Liver (tissue), 9 donors: Measurements from ENCODE around the gene CHORDC1. TPM values are rescaled to one million over a fixed set of nuclear protein-coding genes. Genes with fewer than 3 reads are reported as not detected.

Experiments
- DNase-seq: peaks from one replicate; pipeline ENCODE4 v3.0.0-alpha.2; 2017; ENCODE audit warnings: low spot score
- H3K27ac ChIP-seq, 2 donors: one replicate each; pipeline ENCODE4 v1.7.0; 2013; ENCODE audit warnings: inconsistent platforms in 2 of 2, low read length in 2 of 2, control low read depth in 1 of 2, low read depth in 1 of 2, mild to moderate bottlenecking in 1 of 2
- H3K27me3 ChIP-seq, 4 donors: one replicate each; pipeline versions ENCODE4 v1.6.1 to v1.7.0; 2013; ENCODE audit warnings: low read length in 3 of 4, inconsistent platforms in 1 of 4, mild to moderate bottlenecking in 1 of 4, moderate library complexity in 1 of 4; ENCODE audit not compliant: control insufficient read depth in 4 of 4, insufficient read depth in 4 of 4
- H3K36me3 ChIP-seq, 4 donors: one replicate each; pipeline versions ENCODE4 v1.6.1 to v1.7.0; 2013; ENCODE audit warnings: low read length in 3 of 4, mild to moderate bottlenecking in 3 of 4, low read depth in 1 of 4, moderate library complexity in 1 of 4; ENCODE audit not compliant: control insufficient read depth in 4 of 4, insufficient read depth in 3 of 4
- H3K4me1 ChIP-seq, 4 donors: one replicate each; pipeline versions ENCODE4 v1.6.1 to v1.7.0; 2013; ENCODE audit warnings: low read length in 3 of 4, mild to moderate bottlenecking in 3 of 4, moderate library complexity in 1 of 4; ENCODE audit not compliant: control insufficient read depth in 4 of 4, insufficient read depth in 4 of 4
- H3K4me3 ChIP-seq, 3 donors: one replicate each; pipeline versions ENCODE4 v1.6.1 to v1.7.0; 2013; ENCODE audit warnings: low read length in 3 of 3, control low read depth in 1 of 3, low read depth in 1 of 3, mild to moderate bottlenecking in 1 of 3
- H3K9ac ChIP-seq, 2 donors: one replicate each; pipeline ENCODE4 v1.7.0; 2013; ENCODE audit warnings: low read length in 2 of 2, mild to moderate bottlenecking in 2 of 2, moderate library complexity in 2 of 2, control low read depth in 1 of 2, low read depth in 1 of 2
- H3K9me3 ChIP-seq, 4 donors: one replicate each; pipeline versions ENCODE4 v1.6.1 to v1.7.0; 2013; ENCODE audit warnings: low read length in 3 of 4; ENCODE audit not compliant: control insufficient read depth in 4 of 4
- EGR1 ChIP-seq, 2 donors: IDR thresholded peaks; 2 replicates each; pipeline ENCODE4 v1.6.1; 2016 to 2018; ENCODE audit warnings: antibody characterized with exemption in 2 of 2, low read depth in 2 of 2
- FOXA1 ChIP-seq: IDR thresholded peaks from 2 replicates; pipeline ENCODE4 v1.6.1; 2016; ENCODE audit warnings: antibody characterized with exemption
- FOXA2 ChIP-seq: IDR thresholded peaks from 2 replicates; pipeline ENCODE4 v1.6.1; 2016; ENCODE audit warnings: antibody characterized with exemption
- GABPA ChIP-seq, 2 donors: IDR thresholded peaks in 1 of 2; conservative IDR thresholded peaks in 1 of 2; 2 replicates each; pipeline ENCODE4 v1.6.1; 2016; ENCODE audit warnings: antibody characterized with exemption in 2 of 2, mild to moderate bottlenecking in 1 of 2, moderate library complexity in 1 of 2
- HNF4A ChIP-seq, 2 donors: conservative IDR thresholded peaks; 2 replicates each; pipeline ENCODE4 v1.6.1; 2016; ENCODE audit warnings: antibody characterized with exemption in 2 of 2, mild to moderate bottlenecking in 2 of 2
- HNF4G ChIP-seq: IDR thresholded peaks from 2 replicates; pipeline ENCODE4 v1.6.1; 2016; ENCODE audit warnings: antibody characterized with exemption
- JUND ChIP-seq, 2 donors: IDR thresholded peaks; 2 replicates each; pipeline ENCODE4 v1.6.1; 2016; ENCODE audit warnings: antibody characterized with exemption in 2 of 2
- NR2F2 ChIP-seq: IDR thresholded peaks from 2 replicates; pipeline ENCODE4 v1.6.1; 2016; ENCODE audit warnings: antibody characterized with exemption
- RAD21 ChIP-seq, 2 donors: IDR thresholded peaks; 2 replicates each; pipeline ENCODE4 v1.6.1; 2016; ENCODE audit warnings: antibody characterized with exemption in 2 of 2, mild to moderate bottlenecking in 2 of 2
- RXRA ChIP-seq, 2 donors: IDR thresholded peaks; 2 replicates each; pipeline ENCODE4 v1.6.1; 2017 to 2018; ENCODE audit warnings: antibody characterized with exemption in 2 of 2, mild to moderate bottlenecking in 1 of 2
- SP1 ChIP-seq: IDR thresholded peaks from 2 replicates; pipeline ENCODE4 v1.6.1; 2018; ENCODE audit warnings: antibody characterized with exemption, mild to moderate bottlenecking
- TAF1 ChIP-seq: conservative IDR thresholded peaks from 2 replicates; pipeline ENCODE4 v1.6.1; 2016; ENCODE audit warnings: antibody characterized with exemption, mild to moderate bottlenecking
- YY1 ChIP-seq: IDR thresholded peaks from 2 replicates; pipeline ENCODE4 v1.6.1; 2016; ENCODE audit warnings: antibody characterized with exemption, mild to moderate bottlenecking
- WGBS: extraction: QIAGEN DNeasy Blood & Tissue Kit; methylation state at CpG from one replicate; pipeline ENCODE4 v1.1.7; 2013; 5-methylcytosine and 5-hydroxymethylcytosine counted together
- polyA plus RNA-seq, 2 donors: library from polyadenylated mRNA; stranded (reverse) in 1 of 2; unstranded in 1 of 2; fragments of 200-250 nt in 1 of 2; fragments of >200 nt in 1 of 2; fragmentation: Nextera tagmentation in 1 of 2; extraction: Ambion mirVana in 1 of 2; gene quantifications; one replicate each; pipeline versions ENCODE4 v1.2.1 to v1.2.3, GENCODE V29; 2013 to 2015
- total RNA-seq, 2 donors: library from RNA; depleted of rRNA; stranded (reverse); fragments of >200 nt; gene quantifications; one replicate each; pipeline ENCODE4 v1.2.3, GENCODE V29; 2014
- TF ChIP-seq, protein P1 (sequence below): fragments of 150-350 bp; IDR thresholded peaks from 2 replicates; pipeline ENCODE4 v1.5.1; 2017; ENCODE audit warnings: improper control_type of control experiment, low read depth, low read length; ENCODE audit not compliant: missing input control
- TF ChIP-seq, protein P2 (sequence below): IDR thresholded peaks from 2 replicates; pipeline ENCODE4 v1.6.1; 2016; ENCODE audit warnings: antibody characterized with exemption, mild to moderate bottlenecking
- TF ChIP-seq, protein P3 (sequence below): IDR thresholded peaks from 2 replicates; pipeline ENCODE4 v1.6.1; 2016; ENCODE audit warnings: antibody characterized with exemption
- TF ChIP-seq, protein P4 (sequence below): IDR thresholded peaks from 2 replicates; pipeline ENCODE4 v1.6.1; 2016; ENCODE audit warnings: antibody characterized with exemption
- TF ChIP-seq, protein P5 (sequence below): IDR thresholded peaks from 2 replicates; pipeline ENCODE4 v1.6.1; 2016; ENCODE audit warnings: antibody characterized with exemption
- donor health status: healthy.
- donor health status: healthy.
- donor health status: healthy.
- donor health status: healthy.
- donor health status: healthy.

CHORDC1 gene
- total and polyA plus RNA-seq, 4 donors = 9.4 to 39.5 (median 16.7) TPM

DNA sequence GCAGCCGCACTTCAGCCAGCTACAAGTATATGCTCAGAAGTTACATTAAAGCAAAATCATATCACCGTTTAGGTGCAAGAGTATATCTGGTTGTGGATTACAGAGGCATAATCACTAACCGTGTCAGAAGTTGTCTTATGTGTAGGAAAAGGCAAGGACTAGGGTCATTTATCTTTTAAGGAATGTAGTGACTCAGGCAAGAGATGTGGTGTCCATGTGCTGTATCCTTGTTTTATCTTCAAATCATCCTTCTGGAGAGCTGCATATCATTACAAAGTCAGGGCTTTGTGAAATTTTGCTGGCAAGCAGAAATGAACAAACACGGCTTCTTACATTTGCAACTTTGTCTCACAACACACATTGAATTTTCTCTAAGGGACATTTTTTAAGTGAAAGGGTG, 12.7 kb upstream of the CHORDC1 start:
- Histone ChIP-seq H3K27me3 (peaks cover 0 to 4% (median 0%) of the 10 kb centered on the region in 4 donors), H3K9me3 (no peaks in the 10 kb centered on the region), H3K4me3 (no peak overlapping the region), H3K27ac (no peak overlapping the region), H3K36me3 (no peaks in the 10 kb centered on the region), H3K9ac (no peak overlapping the region), H3K4me1 (no peaks in the 10 kb centered on the region)
- no peak for DNase-seq
- 85% methylated on average over 4 of the region's 4 CpGs for WGBS
- TF ChIP-seq FOXA1 (no peak), YY1 (no peak), JUND (IDR thresholded peaks at IDR 0.05) (no peak), HNF4A (conservative IDR thresholded peaks at IDR 0.05) (no peak), GABPA (IDR thresholded peaks at IDR 0.05 in 1 of 2, conservative IDR thresholded peaks at IDR 0.05 in 1 of 2) (no peak), EGR1 (IDR thresholded peaks at IDR 0.05; ENCODE audit: low read depth in 2 of 2) (no peak), RXRA (IDR thresholded peaks at IDR 0.05) (no peak), SP1 (no peak), HNF4G (no peak), NR2F2 (no peak), FOXA2 (no peak), RAD21 (IDR thresholded peaks at IDR 0.05) (no peak), TAF1 (no peak)
- TF ChIP-seq, protein P1, sequence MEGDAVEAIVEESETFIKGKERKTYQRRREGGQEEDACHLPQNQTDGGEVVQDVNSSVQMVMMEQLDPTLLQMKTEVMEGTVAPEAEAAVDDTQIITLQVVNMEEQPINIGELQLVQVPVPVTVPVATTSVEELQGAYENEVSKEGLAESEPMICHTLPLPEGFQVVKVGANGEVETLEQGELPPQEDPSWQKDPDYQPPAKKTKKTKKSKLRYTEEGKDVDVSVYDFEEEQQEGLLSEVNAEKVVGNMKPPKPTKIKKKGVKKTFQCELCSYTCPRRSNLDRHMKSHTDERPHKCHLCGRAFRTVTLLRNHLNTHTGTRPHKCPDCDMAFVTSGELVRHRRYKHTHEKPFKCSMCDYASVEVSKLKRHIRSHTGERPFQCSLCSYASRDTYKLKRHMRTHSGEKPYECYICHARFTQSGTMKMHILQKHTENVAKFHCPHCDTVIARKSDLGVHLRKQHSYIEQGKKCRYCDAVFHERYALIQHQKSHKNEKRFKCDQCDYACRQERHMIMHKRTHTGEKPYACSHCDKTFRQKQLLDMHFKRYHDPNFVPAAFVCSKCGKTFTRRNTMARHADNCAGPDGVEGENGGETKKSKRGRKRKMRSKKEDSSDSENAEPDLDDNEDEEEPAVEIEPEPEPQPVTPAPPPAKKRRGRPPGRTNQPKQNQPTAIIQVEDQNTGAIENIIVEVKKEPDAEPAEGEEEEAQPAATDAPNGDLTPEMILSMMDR = no peak
- TF ChIP-seq, protein P2, sequence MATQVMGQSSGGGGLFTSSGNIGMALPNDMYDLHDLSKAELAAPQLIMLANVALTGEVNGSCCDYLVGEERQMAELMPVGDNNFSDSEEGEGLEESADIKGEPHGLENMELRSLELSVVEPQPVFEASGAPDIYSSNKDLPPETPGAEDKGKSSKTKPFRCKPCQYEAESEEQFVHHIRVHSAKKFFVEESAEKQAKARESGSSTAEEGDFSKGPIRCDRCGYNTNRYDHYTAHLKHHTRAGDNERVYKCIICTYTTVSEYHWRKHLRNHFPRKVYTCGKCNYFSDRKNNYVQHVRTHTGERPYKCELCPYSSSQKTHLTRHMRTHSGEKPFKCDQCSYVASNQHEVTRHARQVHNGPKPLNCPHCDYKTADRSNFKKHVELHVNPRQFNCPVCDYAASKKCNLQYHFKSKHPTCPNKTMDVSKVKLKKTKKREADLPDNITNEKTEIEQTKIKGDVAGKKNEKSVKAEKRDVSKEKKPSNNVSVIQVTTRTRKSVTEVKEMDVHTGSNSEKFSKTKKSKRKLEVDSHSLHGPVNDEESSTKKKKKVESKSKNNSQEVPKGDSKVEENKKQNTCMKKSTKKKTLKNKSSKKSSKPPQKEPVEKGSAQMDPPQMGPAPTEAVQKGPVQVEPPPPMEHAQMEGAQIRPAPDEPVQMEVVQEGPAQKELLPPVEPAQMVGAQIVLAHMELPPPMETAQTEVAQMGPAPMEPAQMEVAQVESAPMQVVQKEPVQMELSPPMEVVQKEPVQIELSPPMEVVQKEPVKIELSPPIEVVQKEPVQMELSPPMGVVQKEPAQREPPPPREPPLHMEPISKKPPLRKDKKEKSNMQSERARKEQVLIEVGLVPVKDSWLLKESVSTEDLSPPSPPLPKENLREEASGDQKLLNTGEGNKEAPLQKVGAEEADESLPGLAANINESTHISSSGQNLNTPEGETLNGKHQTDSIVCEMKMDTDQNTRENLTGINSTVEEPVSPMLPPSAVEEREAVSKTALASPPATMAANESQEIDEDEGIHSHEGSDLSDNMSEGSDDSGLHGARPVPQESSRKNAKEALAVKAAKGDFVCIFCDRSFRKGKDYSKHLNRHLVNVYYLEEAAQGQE = no peak
- TF ChIP-seq, protein P3, sequence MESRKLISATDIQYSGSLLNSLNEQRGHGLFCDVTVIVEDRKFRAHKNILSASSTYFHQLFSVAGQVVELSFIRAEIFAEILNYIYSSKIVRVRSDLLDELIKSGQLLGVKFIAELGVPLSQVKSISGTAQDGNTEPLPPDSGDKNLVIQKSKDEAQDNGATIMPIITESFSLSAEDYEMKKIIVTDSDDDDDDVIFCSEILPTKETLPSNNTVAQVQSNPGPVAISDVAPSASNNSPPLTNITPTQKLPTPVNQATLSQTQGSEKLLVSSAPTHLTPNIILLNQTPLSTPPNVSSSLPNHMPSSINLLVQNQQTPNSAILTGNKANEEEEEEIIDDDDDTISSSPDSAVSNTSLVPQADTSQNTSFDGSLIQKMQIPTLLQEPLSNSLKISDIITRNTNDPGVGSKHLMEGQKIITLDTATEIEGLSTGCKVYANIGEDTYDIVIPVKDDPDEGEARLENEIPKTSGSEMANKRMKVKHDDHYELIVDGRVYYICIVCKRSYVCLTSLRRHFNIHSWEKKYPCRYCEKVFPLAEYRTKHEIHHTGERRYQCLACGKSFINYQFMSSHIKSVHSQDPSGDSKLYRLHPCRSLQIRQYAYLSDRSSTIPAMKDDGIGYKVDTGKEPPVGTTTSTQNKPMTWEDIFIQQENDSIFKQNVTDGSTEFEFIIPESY = no peak
- TF ChIP-seq, protein P4, sequence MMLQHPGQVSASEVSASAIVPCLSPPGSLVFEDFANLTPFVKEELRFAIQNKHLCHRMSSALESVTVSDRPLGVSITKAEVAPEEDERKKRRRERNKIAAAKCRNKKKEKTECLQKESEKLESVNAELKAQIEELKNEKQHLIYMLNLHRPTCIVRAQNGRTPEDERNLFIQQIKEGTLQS = no peak
- TF ChIP-seq, protein P5, sequence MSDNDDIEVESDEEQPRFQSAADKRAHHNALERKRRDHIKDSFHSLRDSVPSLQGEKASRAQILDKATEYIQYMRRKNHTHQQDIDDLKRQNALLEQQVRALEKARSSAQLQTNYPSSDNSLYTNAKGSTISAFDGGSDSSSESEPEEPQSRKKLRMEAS = no peak
